Breast epithelium (tissue), 4 donors: ENCODE measurements around the gene CRLF1. TPM values are rescaled to one million over a fixed set of nuclear protein-coding genes. Genes with fewer than 3 reads are reported as not detected.
A peak's percentile ranks its signal among the peaks of the same experiment; 100 is the strongest.

ENCODE experiments used
- DNase-seq, 2 donors: peaks; one replicate each; pipeline ENCODE4 v3.0.0-alpha.2; 2019; ENCODE audit warnings: low spot score in 2 of 2
- H3K27ac ChIP-seq, 2 donors: fragments of 200-600 bp; sonication (generic) in 1 of 2; one replicate each; pipeline ENCODE4 v1.5.1; 2016 to 2019; ENCODE audit warnings: mild to moderate bottlenecking in 1 of 2
- H3K27me3 ChIP-seq, 2 donors: fragments of 200-600 bp; sonication (generic) in 1 of 2; one replicate each; pipeline versions ENCODE4 v1.5.1 to v1.6.0; 2017 to 2019; ENCODE audit warnings: control low read depth in 1 of 2, mild to moderate bottlenecking in 1 of 2
- H3K36me3 ChIP-seq: fragments of 200-600 bp; one replicate; pipeline ENCODE4 v1.5.1; 2019
- H3K4me1 ChIP-seq, 2 donors: fragments of 200-600 bp; sonication (generic); one replicate each; pipeline ENCODE4 v1.5.1; 2016 to 2019; ENCODE audit warnings: control low read depth in 1 of 2
- H3K4me3 ChIP-seq, 3 donors: fragments of 200-600 bp; sonication (generic); 1 replicate in 2 of 3; 2 replicates in 1 of 3; pipeline ENCODE4 v1.5.1; 2016 to 2019; ENCODE audit warnings: mild to moderate bottlenecking in 3 of 3, moderate library complexity in 2 of 3
- H3K9me3 ChIP-seq, 2 donors: fragments of 200-600 bp; sonication (generic) in 1 of 2; one replicate each; pipeline ENCODE4 v1.5.1; 2016 to 2019; ENCODE audit warnings: control low read depth in 1 of 2
- POLR2A ChIP-seq: fragments of 450-650 bp; IDR thresholded peaks from one replicate; pipeline ENCODE4 v1.6.1; 2016; ENCODE audit warnings: antibody characterized with exemption, mild to moderate bottlenecking, moderate library complexity
- POLR2AphosphoS5 ChIP-seq, 3 donors: sonication (generic); formaldehyde crosslinking; IDR thresholded peaks; one replicate each; pipeline ENCODE4 v1.6.1; 2017; ENCODE audit warnings: antibody characterized with exemption in 3 of 3
- intact Hi-C: fragments of 100-400 bp; cut with DNase I; formaldehyde crosslinking; loops from one replicate; pipeline ENCODE4 v1.15.1; 2023; ENCODE audit warnings: low total_unique reads
- total RNA-seq, 3 donors: library from RNA; depleted of rRNA; stranded (reverse); fragments of >200 nt; gene quantifications; one replicate each; pipeline ENCODE4 v1.1.0, GENCODE V29; 2016
- TF ChIP-seq, protein P1 (sequence below), 3 donors: fragments of 450-650 bp; IDR thresholded peaks; one replicate each; pipeline ENCODE4 v1.5.1; 2016 to 2017; ENCODE audit warnings: antibody characterized with exemption in 3 of 3, mild to moderate bottlenecking in 3 of 3, moderate library complexity in 3 of 3

Gene CRLF1
- total RNA-seq, 3 donors from 2014 or later: 5.6 to 68.6 (median 21.0) TPM

GRCh38 chr19:18651300-18651699, 44.7 kb upstream of the CRLF1 start:
- DNase-seq: no peak
- H3K4me1 ChIP-seq: no peaks in the 10 kb centered on the region
- intact Hi-C loops: no loop called here
- no peaks in the 10 kb centered on the region for H3K9me3 ChIP-seq
- no peaks in the 10 kb centered on the region for H3K27me3 ChIP-seq
- H3K4me3 ChIP-seq: peak overlapping the region in 1 of 3 donors; percentile 28
- TF ChIP-seq POLR2AphosphoS5 (IDR thresholded peaks at IDR 0.05) (no peak), POLR2A (no peak)
- TF ChIP-seq, protein P1, sequence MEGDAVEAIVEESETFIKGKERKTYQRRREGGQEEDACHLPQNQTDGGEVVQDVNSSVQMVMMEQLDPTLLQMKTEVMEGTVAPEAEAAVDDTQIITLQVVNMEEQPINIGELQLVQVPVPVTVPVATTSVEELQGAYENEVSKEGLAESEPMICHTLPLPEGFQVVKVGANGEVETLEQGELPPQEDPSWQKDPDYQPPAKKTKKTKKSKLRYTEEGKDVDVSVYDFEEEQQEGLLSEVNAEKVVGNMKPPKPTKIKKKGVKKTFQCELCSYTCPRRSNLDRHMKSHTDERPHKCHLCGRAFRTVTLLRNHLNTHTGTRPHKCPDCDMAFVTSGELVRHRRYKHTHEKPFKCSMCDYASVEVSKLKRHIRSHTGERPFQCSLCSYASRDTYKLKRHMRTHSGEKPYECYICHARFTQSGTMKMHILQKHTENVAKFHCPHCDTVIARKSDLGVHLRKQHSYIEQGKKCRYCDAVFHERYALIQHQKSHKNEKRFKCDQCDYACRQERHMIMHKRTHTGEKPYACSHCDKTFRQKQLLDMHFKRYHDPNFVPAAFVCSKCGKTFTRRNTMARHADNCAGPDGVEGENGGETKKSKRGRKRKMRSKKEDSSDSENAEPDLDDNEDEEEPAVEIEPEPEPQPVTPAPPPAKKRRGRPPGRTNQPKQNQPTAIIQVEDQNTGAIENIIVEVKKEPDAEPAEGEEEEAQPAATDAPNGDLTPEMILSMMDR (IDR thresholded peaks at IDR 0.05): no peak
- H3K36me3 ChIP-seq: no peaks in the 10 kb centered on the region
- peak overlapping the region; percentile 67 to 93 for H3K27ac ChIP-seq

DNA sequence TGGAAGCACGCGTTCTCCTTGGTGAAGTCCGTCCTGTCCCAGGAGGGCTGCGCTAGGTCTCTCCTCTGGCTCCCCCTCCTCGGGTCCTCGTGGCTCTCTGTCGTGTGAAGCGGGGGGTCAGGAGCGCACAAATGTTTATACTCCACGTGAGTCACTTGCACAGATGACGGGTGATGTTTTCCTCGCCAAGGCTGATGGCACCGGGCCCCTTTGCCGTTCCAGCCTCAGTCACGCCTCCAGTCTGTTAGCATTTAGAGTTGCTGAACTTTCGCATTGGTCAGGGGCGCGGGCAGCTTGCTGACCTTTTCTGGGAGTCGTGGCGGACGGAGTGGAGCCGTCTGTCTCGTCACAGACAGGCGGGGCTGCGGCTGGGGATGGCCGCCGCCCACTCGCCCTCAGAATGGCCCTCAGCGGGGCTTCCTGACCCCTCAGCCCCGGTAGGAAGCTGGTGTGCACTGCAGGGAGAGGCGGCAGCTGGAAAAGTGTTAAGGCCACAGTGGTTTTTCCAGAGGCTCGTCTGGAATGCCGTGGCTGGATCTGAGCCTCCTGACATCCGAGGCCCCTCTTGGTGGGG, 44.0 kb upstream of the CRLF1 start:
- no peak for DNase-seq
- no peaks in the 10 kb centered on the region for H3K36me3 ChIP-seq
- peak overlapping the region in 2 of 3 donors; percentile 25 to 57 for H3K4me3 ChIP-seq
- TF ChIP-seq POLR2AphosphoS5 (IDR thresholded peaks at IDR 0.05) (peak; percentile 29 to 73 (median 30)), POLR2A (no peak)
- TF ChIP-seq, protein P1 (IDR thresholded peaks at IDR 0.05): no peak
- H3K9me3 ChIP-seq: no peaks in the 10 kb centered on the region
- no peaks in the 10 kb centered on the region for H3K27me3 ChIP-seq
- peak overlapping the region; percentile 67 to 93 for H3K27ac ChIP-seq
- no peaks in the 10 kb centered on the region for H3K4me1 ChIP-seq
- intact Hi-C loops: no loop called here

DNA sequence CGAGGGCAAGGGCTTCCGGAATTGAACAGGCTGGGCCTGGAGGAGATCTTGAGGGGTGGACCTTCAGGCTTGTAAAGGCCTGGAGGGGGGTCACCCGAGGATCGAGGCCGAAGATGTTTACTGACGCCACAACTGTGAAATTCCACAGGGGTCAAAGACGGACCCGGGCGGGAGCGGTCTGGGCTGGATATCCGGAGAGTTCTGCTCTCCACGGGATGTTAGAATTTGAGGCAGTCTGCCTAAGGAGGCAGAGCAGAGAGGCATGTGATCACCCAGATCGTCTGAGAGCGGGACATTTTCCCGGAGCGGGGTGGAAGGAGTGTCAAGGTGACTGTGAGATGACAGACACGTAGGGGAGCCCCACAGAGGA, 43.4 kb upstream of the CRLF1 start:
- no peak for DNase-seq
- Histone ChIP-seq H3K4me1 (no peaks in the 10 kb centered on the region), H3K36me3 (no peaks in the 10 kb centered on the region), H3K4me3 (peak overlapping the region; percentile 19 to 57 (median 25)), H3K27me3 (no peaks in the 10 kb centered on the region), H3K27ac (peak overlapping the region; percentile 67 to 93), H3K9me3 (no peaks in the 10 kb centered on the region)
- TF ChIP-seq, protein P1 (IDR thresholded peaks at IDR 0.05): no peak
- intact Hi-C loops: no loop called here

DNA sequence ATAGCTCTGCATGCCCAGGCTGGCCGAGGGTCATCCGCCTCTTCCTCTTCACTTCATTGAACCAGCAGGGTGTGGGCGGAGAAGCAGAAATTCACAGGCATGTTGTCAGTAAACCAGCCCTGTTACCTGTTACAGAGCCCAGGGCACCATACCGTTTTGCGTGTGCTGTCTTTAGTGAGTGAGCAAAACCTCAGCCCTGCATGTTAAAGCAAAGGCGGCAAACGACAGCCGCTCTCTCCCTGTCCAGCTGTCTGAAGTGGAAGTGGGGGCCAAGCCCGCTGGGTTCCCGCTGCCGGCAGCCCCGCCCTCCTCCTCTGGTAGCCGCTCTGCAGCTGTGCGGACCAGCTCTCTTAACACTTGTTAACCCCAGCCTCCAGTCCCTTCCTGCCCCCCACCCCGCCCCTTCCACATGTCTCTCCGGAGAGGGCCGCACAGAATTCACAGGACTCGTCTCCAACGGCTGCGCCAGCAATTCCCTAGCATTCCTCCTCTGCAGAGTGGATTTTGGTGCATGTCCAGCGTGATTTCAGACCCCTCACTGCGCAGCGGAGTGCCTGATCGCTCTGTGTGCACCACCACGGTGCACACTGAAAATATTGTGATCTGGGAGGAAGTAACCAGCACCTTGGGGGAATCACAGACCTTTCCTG, 42.9 kb upstream of the CRLF1 start:
- TF ChIP-seq, protein P1 (IDR thresholded peaks at IDR 0.05): no peak
- no peak for TF ChIP-seq POLR2AphosphoS5 (IDR thresholded peaks at IDR 0.05)
- TF ChIP-seq POLR2A: no peak
- peak overlapping the region; percentile 19 to 57 (median 25) for H3K4me3 ChIP-seq
- H3K36me3 ChIP-seq: no peaks in the 10 kb centered on the region
- peak overlapping the region; percentile 67 to 93 for H3K27ac ChIP-seq
- no peaks in the 10 kb centered on the region for H3K9me3 ChIP-seq
- intact Hi-C loops: no loop called here
- no peaks in the 10 kb centered on the region for H3K27me3 ChIP-seq
- no peaks in the 10 kb centered on the region for H3K4me1 ChIP-seq
- no peak for DNase-seq

DNA sequence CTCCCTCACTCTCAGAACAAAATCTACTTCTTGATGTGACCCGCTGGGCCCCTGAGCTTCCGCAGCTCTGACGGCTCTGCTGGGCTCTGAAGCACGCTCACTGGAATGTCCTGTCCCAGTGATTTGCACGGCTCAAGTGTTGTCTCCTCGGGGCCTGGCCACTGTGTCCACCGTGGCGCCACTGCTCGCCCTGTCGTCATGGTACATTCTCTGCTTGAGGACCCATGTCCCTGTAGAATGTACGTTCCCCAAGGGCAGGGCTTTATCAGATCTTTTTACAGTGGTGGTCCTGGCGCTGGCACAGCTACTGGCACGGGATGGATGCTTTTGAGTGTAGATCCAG, 42.3 kb upstream of the CRLF1 start:
- no peaks in the 10 kb centered on the region for H3K27me3 ChIP-seq
- H3K36me3 ChIP-seq: no peaks in the 10 kb centered on the region
- DNase-seq: no peak
- H3K4me3 ChIP-seq: peak overlapping the region; percentile 19 to 57 (median 25)
- H3K4me1 ChIP-seq: no peaks in the 10 kb centered on the region
- H3K9me3 ChIP-seq: no peaks in the 10 kb centered on the region
- H3K27ac ChIP-seq: peak overlapping the region; percentile 67 to 93
- peak in 2 of 3 donors; percentile 19 to 27 for TF ChIP-seq POLR2AphosphoS5 (IDR thresholded peaks at IDR 0.05)
- TF ChIP-seq, protein P1 (IDR thresholded peaks at IDR 0.05): no peak
- no peak for TF ChIP-seq POLR2A
- intact Hi-C loops: no loop called here
